Activated T-helper 1 cell treated with anti-CD3 and anti-CD28 coated beads, Interleukin-12 subunit alpha, Interleukin-12 subunit beta, Interleukin-2, Interleukin-4 antibody, amounts not matched to agents 30 ng/mL and 10 ng/mL and 1 ng/mL, durations not matched to agents 14 hours and 24 hours and 36 hours (primary cell): Measurements from ENCODE around the gene MSANTD2. TPM values are rescaled to one million over a fixed set of nuclear protein-coding genes. Genes with fewer than 3 reads are reported as not detected.

ENCODE experiments used
- DNase-seq: peaks from one replicate; pipeline ENCODE4 v3.0.0; 2021; ENCODE audit warnings: low spot score
- H3K27ac Mint-ChIP-seq: one replicate; pipeline ENCODE4 v1.8.0; 2021; ENCODE audit warnings: mild to moderate bottlenecking, mixed read lengths
- H3K27me3 Mint-ChIP-seq: one replicate; pipeline ENCODE4 v1.8.0; 2022; ENCODE audit warnings: mild to moderate bottlenecking, moderate library complexity, mixed read lengths; ENCODE audit not compliant: insufficient read depth
- H3K36me3 Mint-ChIP-seq: one replicate; pipeline ENCODE4 v1.8.0; 2021; ENCODE audit warnings: low read depth, mixed read lengths
- H3K4me1 Mint-ChIP-seq: one replicate; pipeline ENCODE4 v1.8.0; 2021; ENCODE audit warnings: low read depth, mixed read lengths
- H3K4me3 Mint-ChIP-seq: one replicate; pipeline ENCODE4 v1.8.0; 2021; ENCODE audit warnings: mild to moderate bottlenecking, moderate library complexity, mixed read lengths
- H3K9me3 Mint-ChIP-seq: one replicate; pipeline ENCODE4 v1.8.0; 2021; ENCODE audit warnings: mixed read lengths
- intact Hi-C: fragments of 100-400 bp; cut with micrococcal nuclease; formaldehyde crosslinking; loops from one replicate; pipeline ENCODE4 v1.15.1; 2024
- total RNA-seq: library from RNA; stranded (reverse); gene quantifications from 2 replicates; pipeline ENCODE4 v1.2.3, GENCODE V29; 2022

The MSANTD2 gene
- total RNA-seq, 1 donor from 2014 or later, result 8.9 TPM

GRCh38 chr11:124811399-124812125, 11.4 kb upstream of the MSANTD2 start:
- DNase-seq, result no peak
- intact Hi-C loops, result no loop called here
- Mint-ChIP-seq H3K27ac (no peak overlapping the region), H3K27me3 (peaks cover 32% of the 10 kb centered on the region), H3K4me1 (no peaks in the 10 kb centered on the region), H3K4me3 (no peak overlapping the region), H3K36me3 (no peaks in the 10 kb centered on the region), H3K9me3 (no peaks in the 10 kb centered on the region)

GRCh38 chr11:124807660-124808270, 7.6 kb upstream of the MSANTD2 start:
- H3K9me3 Mint-ChIP-seq, result no peaks in the 10 kb centered on the region
- H3K4me1 Mint-ChIP-seq, result no peaks in the 10 kb centered on the region
- no peaks in the 10 kb centered on the region for H3K36me3 Mint-ChIP-seq
- intact Hi-C loops, result no loop called here
- H3K27me3 Mint-ChIP-seq, result peaks cover 22% of the 10 kb centered on the region
- no peak overlapping the region for H3K27ac Mint-ChIP-seq
- H3K4me3 Mint-ChIP-seq, result no peak overlapping the region
- DNase-seq, result no peak

GRCh38 chr11:124807201-124807600, 7.0 kb upstream of the MSANTD2 start:
- Mint-ChIP-seq H3K36me3 (no peaks in the 10 kb centered on the region), H3K9me3 (no peaks in the 10 kb centered on the region), H3K4me1 (no peaks in the 10 kb centered on the region), H3K27me3 (peaks cover 19% of the 10 kb centered on the region), H3K4me3 (no peak overlapping the region), H3K27ac (no peak overlapping the region)
- intact Hi-C loops, result no loop called here
- no peak for DNase-seq

GRCh38 chr11:124804884-124805283, 4.7 kb upstream of the MSANTD2 start:
- no peak overlapping the region for H3K4me3 Mint-ChIP-seq
- no peaks in the 10 kb centered on the region for H3K36me3 Mint-ChIP-seq
- H3K27ac Mint-ChIP-seq, result no peak overlapping the region
- peaks cover 12% of the 10 kb centered on the region for H3K4me1 Mint-ChIP-seq
- H3K9me3 Mint-ChIP-seq, result no peaks in the 10 kb centered on the region
- peaks cover 19% of the 10 kb centered on the region for H3K27me3 Mint-ChIP-seq
- no peak for DNase-seq
- intact Hi-C loops, result loop anchor here (5.0 kb wide), 1 partner anchor 1082 kb away; the partner anchor contains the start of gene HYLS1

- no peak overlapping the region for H3K27ac Mint-ChIP-seq
- peak overlapping the region; percentile 46 for H3K4me3 Mint-ChIP-seq
- intact Hi-C loops, result loop anchor here (1.0 to 5.0 kb wide), 4 partner anchors 75 to 1086 kb away; partner anchors contain the start of genes HYLS1, TBRG1 and TMEM218
- no peaks in the 10 kb centered on the region for H3K36me3 Mint-ChIP-seq
- H3K4me1 Mint-ChIP-seq, result peaks cover 28% of the 10 kb centered on the region
- no peaks in the 10 kb centered on the region for H3K9me3 Mint-ChIP-seq
- no peak for DNase-seq
- H3K27me3 Mint-ChIP-seq, result peaks cover 8% of the 10 kb centered on the region
These were observed 1.6 kb upstream of the MSANTD2 start for GRCh38 chr11:124801636-124802312.

- H3K4me3 Mint-ChIP-seq, result peak overlapping the region; percentile 84
- H3K4me1 Mint-ChIP-seq, result peaks cover 28% of the 10 kb centered on the region
- no peaks in the 10 kb centered on the region for H3K36me3 Mint-ChIP-seq
- peaks cover 8% of the 10 kb centered on the region for H3K27me3 Mint-ChIP-seq
- no peak for DNase-seq
- peak overlapping the region; percentile 80 for H3K27ac Mint-ChIP-seq
- intact Hi-C loops, result loop anchor here (1.0 to 5.0 kb wide), 4 partner anchors 76 to 1086 kb away; partner anchors contain the start of genes HYLS1, TBRG1 and TMEM218
- no peaks in the 10 kb centered on the region for H3K9me3 Mint-ChIP-seq
These were observed 808 bp upstream of the MSANTD2 start for GRCh38 chr11:124801014-124801413.

GRCh38 chr11:124799348-124800225, 619 bp downstream of the MSANTD2 start:
- no peaks in the 10 kb centered on the region for H3K9me3 Mint-ChIP-seq
- peak; percentile 27 for DNase-seq
- H3K36me3 Mint-ChIP-seq, result no peaks in the 10 kb centered on the region
- peaks cover 5% of the 10 kb centered on the region for H3K27me3 Mint-ChIP-seq
- peak overlapping the region; percentile 91 for H3K4me3 Mint-ChIP-seq
- H3K4me1 Mint-ChIP-seq, result peaks cover 28% of the 10 kb centered on the region
- H3K27ac Mint-ChIP-seq, result peak overlapping the region; percentile 92
- intact Hi-C loops, result loop anchor here (1.0 to 5.0 kb wide), 7 partner anchors 36 to 1088 kb away; partner anchors contain the start of genes CCDC15, HYLS1, SIAE and SPA17

GRCh38 chr11:124798991-124799347, 1.2 kb downstream of the MSANTD2 start:
- Mint-ChIP-seq H3K36me3 (no peaks in the 10 kb centered on the region), H3K4me3 (peak overlapping the region; percentile 91), H3K27me3 (peaks cover 5% of the 10 kb centered on the region), H3K4me1 (peaks cover 28% of the 10 kb centered on the region), H3K9me3 (no peaks in the 10 kb centered on the region), H3K27ac (peak overlapping the region; percentile 92)
- intact Hi-C loops, result no loop called here
- no peak for DNase-seq

GRCh38 chr11:124796312-124796711, 3.9 kb downstream of the MSANTD2 start:
- Mint-ChIP-seq H3K4me1 (peaks cover 44% of the 10 kb centered on the region), H3K4me3 (no peak overlapping the region), H3K9me3 (no peaks in the 10 kb centered on the region), H3K36me3 (no peaks in the 10 kb centered on the region), H3K27ac (no peak overlapping the region), H3K27me3 (no peaks in the 10 kb centered on the region)
- DNase-seq, result no peak
- intact Hi-C loops, result no loop called here

GRCh38 chr11:124793466-124794278, 6.5 kb downstream of the MSANTD2 start:
- Mint-ChIP-seq H3K27me3 (no peaks in the 10 kb centered on the region), H3K36me3 (no peaks in the 10 kb centered on the region), H3K4me1 (peaks cover 36% of the 10 kb centered on the region), H3K27ac (no peak overlapping the region), H3K4me3 (no peak overlapping the region), H3K9me3 (no peaks in the 10 kb centered on the region)
- intact Hi-C loops, result loop anchor here (1.0 kb wide), 3 partner anchors 30 to 124 kb away; no protein-coding TSS in a partner anchor
- peak; percentile 3 for DNase-seq

GRCh38 chr11:124791626-124792341, 8.4 kb downstream of the MSANTD2 start:
- Mint-ChIP-seq H3K9me3 (no peaks in the 10 kb centered on the region), H3K27ac (no peak overlapping the region), H3K4me3 (no peak overlapping the region), H3K36me3 (no peaks in the 10 kb centered on the region), H3K4me1 (peaks cover 28% of the 10 kb centered on the region), H3K27me3 (no peaks in the 10 kb centered on the region)
- no peak for DNase-seq
- intact Hi-C loops, result no loop called here
